H1 (cell line): ENCODE data around the gene LSR. TPM values are rescaled to one million over a fixed set of nuclear protein-coding genes. Genes with fewer than 3 reads are reported as not detected.

ENCODE experiments used
- BACH1 ChIP-seq: IDR thresholded peaks from 2 replicates; pipeline ENCODE4 v1.6.1; 2012; ENCODE audit warnings: low read length, improper control_type of control experiment
- KDM4A ChIP-seq: IDR thresholded peaks from one replicate; pipeline ENCODE4 v1.7.1; 2012; ENCODE audit warnings: low read depth, mild to moderate bottlenecking, moderate library complexity, low read length, inconsistent platforms; ENCODE audit not compliant: severe bottlenecking
- MAFK ChIP-seq: IDR thresholded peaks from 2 replicates; pipeline ENCODE4 v1.6.1; 2012; ENCODE audit warnings: low read depth, mild to moderate bottlenecking, improper control_type of control experiment, low read length
- POLR2A ChIP-seq, 2 experiments: IDR thresholded peaks; 1 replicate in 1 of 2; 2 replicates in 1 of 2; pipeline ENCODE4 v1.6.1; 2011; ENCODE audit warnings: low read depth in 2 of 2, low read length in 2 of 2, mild to moderate bottlenecking in 2 of 2; ENCODE audit errors: control extremely low read depth in 1 of 2
- POU5F1 ChIP-seq: IDR thresholded peaks from 2 replicates; pipeline ENCODE4 v1.6.1; 2011; ENCODE audit warnings: low read depth, mild to moderate bottlenecking, low read length, moderate library complexity
- SP1 ChIP-seq: IDR thresholded peaks from 2 replicates; pipeline ENCODE4 v1.6.1; 2011; ENCODE audit warnings: low read depth, low read length
- SUZ12 ChIP-seq: fragments of 200-600 bp; sonication (generic); IDR thresholded peaks from 2 replicates; pipeline ENCODE4 v1.6.1; 2012; ENCODE audit warnings: mild to moderate bottlenecking, inconsistent platforms, low read length, moderate library complexity, mixed read lengths
- ZNF274 ChIP-seq: IDR thresholded peaks from 2 replicates; pipeline ENCODE4 v1.7.0; 2012; ENCODE audit warnings: low read length, borderline replicate concordance; ENCODE audit errors: extremely low read depth
- polyA plus RNA-seq, 7 experiments: library from polyadenylated mRNA; depleted of rRNA in 3 of 7; stranded (reverse) in 5 of 7; unstranded in 2 of 7; fragments of >200 nt in 5 of 7; fragments of 200-250 nt in 2 of 7; gene quantifications; 1 replicate in 5 of 7; 2 replicates in 1 of 7; 4 replicates in 1 of 7; pipeline versions ENCODE4 v1.2.1 to v1.2.3, GENCODE V29; 2011 to 2013; ENCODE audit warnings: missing spikeins in 2 of 7, mixed read lengths in 2 of 7
- total RNA-seq: library from RNA; stranded (reverse); fragmentation: NEBNext Ultra II Directional; extraction: Animal tissue kit (Norgen Biotek cat#: 25700); gene quantifications from 2 replicates; pipeline ENCODE4 v1.2.1, GENCODE V29; 2021
- TF ChIP-seq, protein P1 (sequence below): IDR thresholded peaks from 2 replicates; pipeline ENCODE4 v1.6.1; 2012; ENCODE audit warnings: inconsistent platforms
- TF ChIP-seq, protein P2 (sequence below): IDR thresholded peaks from 2 replicates; pipeline ENCODE4 v1.6.1; 2011; ENCODE audit warnings: low read length, improper control_type of control experiment

The LSR gene
- total and polyA plus RNA-seq, 2 of the 8 experiments (the other 6 are each of a cell fraction or from before 2014, with no cell fraction given), result 159 to 186 TPM

DNA sequence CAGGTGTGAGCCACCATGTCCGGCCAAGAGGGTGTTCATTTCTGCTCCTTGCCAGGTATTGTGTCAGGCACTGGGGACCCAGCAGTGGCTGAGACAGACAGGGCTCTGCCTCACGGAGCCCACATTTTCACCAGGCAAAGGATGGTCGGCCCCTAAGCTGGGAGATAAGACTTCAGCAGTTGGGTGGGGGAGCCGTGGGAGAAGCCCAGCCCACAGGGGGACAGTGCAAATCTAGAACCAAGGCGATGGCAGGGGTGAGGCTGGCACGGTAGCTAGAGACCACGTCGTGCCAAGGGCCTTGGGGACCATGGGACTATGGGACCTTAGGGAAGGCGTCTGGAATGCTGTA lies 8.3 kb downstream of the LSR start (continued):
- TF ChIP-seq KDM4A, result no peak
- TF ChIP-seq ZNF274, result no peak
- no peak for TF ChIP-seq POLR2A (IDR thresholded peaks at IDR 0.05; ENCODE audit: control extremely low read depth in 1 of 2, low read depth in 2 of 2, low read length in 2 of 2)
- no peak for TF ChIP-seq SP1
- TF ChIP-seq, protein P1, sequence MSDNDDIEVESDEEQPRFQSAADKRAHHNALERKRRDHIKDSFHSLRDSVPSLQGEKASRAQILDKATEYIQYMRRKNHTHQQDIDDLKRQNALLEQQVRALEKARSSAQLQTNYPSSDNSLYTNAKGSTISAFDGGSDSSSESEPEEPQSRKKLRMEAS, result no peak
- TF ChIP-seq MAFK, result no peak
- TF ChIP-seq, protein P2, sequence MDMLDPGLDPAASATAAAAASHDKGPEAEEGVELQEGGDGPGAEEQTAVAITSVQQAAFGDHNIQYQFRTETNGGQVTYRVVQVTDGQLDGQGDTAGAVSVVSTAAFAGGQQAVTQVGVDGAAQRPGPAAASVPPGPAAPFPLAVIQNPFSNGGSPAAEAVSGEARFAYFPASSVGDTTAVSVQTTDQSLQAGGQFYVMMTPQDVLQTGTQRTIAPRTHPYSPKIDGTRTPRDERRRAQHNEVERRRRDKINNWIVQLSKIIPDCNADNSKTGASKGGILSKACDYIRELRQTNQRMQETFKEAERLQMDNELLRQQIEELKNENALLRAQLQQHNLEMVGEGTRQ, result no peak
- TF ChIP-seq SUZ12, result no peak
- no peak for TF ChIP-seq POU5F1
- no peak for TF ChIP-seq BACH1
